H54 (cell line): ENCODE measurements around the gene PPFIA2.
A peak's percentile ranks its signal among the peaks of the same experiment; 100 is the strongest.
"Not testable (repeated sequence)": the region's sequence is repeated elsewhere in the genome, so short reads cannot be mapped to it uniquely, and the experiment has no call there.

Experiments
- DNase-seq: peaks from one replicate; pipeline ENCODE4 v3.0.0; 2011; ENCODE audit warnings: low spot score, mixed read lengths; ENCODE audit not compliant: insufficient read length
- FAIRE-seq: peaks from 3 replicates; lab custom pipeline; 2011; peaks lifted over from hg19 to GRCh38; lab: Jason Lieb, UNC
- POLR2A ChIP-seq: IDR thresholded peaks from 2 replicates; pipeline ENCODE4 v1.6.1; 2011; ENCODE audit warnings: low read depth, mild to moderate bottlenecking, low read length

Gene PPFIA2

GRCh38 chr12:81617915-81618314 is 141.2 kb downstream of the PPFIA2 start:
- no peak for TF ChIP-seq POLR2A
- FAIRE-seq: no peak
- DNase-seq: no peak

DNA sequence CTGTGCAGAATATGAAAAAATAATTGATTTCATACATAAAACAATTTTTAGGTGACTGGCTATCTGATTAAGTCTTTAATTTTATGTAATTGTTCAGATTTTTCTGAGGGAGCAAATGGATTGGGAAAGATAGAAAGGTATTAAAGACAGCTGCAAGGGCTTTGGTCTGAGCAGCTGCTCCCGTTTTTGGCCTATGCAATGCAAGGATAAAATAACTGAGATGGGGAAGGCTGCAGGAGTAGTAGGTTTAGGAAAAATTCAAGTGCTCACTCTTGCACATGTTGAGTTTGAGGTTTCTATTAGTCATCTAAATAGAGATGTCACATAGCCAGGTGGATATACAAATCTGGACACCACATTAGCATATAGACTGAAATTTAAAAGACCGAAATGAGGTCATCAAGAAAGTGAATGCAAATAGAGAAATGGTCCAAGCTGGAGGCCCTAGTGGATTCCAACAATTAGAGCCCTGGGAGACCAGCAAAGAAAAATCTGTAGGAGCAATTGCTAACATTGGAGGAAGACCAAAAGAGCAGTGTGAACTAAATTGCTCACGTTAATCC is 144.0 kb downstream of the PPFIA2 start:
- no peak for FAIRE-seq
- TF ChIP-seq POLR2A: no peak
- DNase-seq: no peak

- TF ChIP-seq POLR2A: no peak
- FAIRE-seq (peak; percentile 53), DNase-seq (no peak)
These were observed 147.9 kb downstream of the PPFIA2 start for GRCh38 chr12:81610955-81611889.

GRCh38 chr12:81597928-81598604 is 161.1 kb downstream of the PPFIA2 start:
- FAIRE-seq: no peak
- no peak for TF ChIP-seq POLR2A
- DNase-seq: no peak

DNA sequence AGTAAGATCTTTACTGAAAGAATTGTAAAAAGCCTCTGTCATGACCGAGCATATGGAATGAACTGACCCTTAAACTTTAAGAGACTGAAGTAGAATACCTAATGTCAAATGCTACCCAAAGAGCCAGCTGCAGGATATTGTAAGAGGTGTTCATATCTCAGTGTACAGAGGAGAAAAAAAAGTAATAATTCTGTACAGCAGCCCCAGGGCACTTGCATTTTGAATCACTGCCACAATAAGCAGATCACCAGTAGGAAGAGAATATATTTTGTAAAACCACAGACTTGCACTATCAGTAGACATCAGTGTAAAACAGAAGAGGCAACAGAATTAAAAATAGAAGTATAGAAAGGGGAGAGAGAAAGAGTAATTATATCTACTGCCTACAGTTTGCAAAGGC is 162.6 kb downstream of the PPFIA2 start:
- FAIRE-seq: no peak
- no peak for TF ChIP-seq POLR2A

DNA sequence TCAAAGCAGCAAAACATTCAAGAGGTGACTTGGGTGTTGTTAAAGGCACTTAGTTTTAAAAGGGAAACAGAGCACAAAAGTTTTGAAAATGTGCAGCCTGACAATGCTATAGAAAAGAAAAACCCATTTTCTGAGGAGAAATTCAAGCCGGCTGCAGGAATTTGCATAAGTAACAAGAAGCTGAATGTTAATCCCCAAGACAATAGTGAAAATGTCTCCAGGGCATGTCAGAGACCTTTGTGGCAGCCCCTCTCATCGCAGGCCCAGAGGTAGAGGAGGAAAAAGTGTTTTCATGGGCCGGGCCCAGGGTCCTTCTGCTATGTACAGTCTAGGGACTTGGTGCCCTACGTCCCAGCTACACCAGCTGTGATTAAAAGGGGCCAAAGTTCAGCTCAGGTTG is 167.9 kb downstream of the PPFIA2 start:
- FAIRE-seq: no peak
- TF ChIP-seq POLR2A: no peak

More for the DNA sequence above, 162.6 kb downstream of the PPFIA2 start:
- no peak for DNase-seq

DNA sequence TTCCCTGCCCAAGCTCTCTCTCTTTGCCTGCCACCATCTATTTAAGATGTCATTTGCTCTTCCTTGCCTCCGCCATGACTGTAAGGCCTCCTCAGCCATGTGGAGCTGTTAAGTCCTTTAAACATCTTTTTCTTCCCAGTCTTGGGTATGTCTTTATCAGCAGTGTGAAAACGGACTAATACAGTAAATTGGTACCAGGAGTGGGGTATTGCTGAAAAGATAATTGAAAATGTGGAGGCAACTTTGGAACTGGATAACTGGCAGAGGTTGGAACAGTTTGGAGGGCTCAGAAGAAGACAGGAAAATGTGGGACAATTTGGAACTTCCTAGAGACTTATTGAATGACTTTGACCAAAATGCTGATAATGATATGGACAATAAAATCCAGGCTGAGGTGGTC is 168.4 kb downstream of the PPFIA2 start:
- DNase-seq, FAIRE-seq: not testable (repeated sequence)

More for the DNA sequence above, 167.9 kb downstream of the PPFIA2 start:
- DNase-seq: no peak

DNA sequence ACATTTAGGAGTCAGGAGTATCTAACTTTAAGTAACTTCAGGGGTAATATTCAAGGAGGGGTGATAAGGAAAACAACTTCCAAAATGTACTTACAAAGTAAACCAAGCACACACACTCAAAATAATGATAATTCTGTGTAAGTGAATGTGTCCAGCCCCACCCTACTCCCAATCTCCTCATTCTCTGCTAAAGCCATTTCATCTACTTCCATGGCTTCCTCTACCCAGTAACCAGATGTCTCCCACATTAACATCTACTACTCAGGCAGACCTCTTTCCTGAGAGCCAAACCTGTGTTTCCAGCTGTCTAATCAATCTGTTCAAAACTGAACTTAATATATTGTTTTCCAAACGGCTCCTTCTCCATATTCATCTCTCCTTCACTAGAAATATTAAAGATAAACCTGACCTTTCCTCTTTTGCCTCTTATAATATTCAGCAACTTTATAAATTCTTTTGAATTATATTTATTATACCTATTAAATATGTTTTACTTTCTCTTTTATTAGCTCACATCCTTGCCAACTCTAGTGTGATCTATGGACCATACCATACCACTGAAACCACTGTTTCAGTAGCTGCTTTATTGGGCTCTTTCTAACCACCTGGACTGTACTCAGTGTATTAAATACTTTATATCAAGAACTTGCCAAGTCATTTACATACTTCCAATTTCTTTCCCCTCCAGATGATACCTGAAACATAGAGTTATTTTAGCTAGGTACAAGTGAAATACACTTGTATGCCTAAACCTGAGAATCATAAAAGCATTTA is 170.7 kb downstream of the PPFIA2 start:
- TF ChIP-seq POLR2A: no peak
- DNase-seq (no peak), FAIRE-seq (no peak)

DNA sequence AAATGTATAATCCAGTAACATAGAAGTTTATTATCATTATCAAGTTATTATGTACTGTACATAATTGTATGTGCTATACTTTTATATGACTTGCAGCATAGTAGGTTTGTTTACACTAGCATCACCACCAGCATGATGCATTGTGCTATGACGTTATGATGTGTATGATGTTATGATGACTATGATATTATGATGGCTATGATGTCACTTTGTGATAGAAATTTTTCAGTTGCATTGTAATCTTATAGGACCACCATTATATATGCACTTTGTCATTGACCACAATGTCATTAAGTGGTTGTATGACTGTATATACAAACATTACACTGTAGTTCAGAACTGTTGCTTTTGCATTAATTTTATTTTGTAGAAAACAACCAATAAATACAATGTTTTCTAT is 173.4 kb downstream of the PPFIA2 start:
- FAIRE-seq (no peak), DNase-seq (no peak)
- no peak for TF ChIP-seq POLR2A

DNA sequence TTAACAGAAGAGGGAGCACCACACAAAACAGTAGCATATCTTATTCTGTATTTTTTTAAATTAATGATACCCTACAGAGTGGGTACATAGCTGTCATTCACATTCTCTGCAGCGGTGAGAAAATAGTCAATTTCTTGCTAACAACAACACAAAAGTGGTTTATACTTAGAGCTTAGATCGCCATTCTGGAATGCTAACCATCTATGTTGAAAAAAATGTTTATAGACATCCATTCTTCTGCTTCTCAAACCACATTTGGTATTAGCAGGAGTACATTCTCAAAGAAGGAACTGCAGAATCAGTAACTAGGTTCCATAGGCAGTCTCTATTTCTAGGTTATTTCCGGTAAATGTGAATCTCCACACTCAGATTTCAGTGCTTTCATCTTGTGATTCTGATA is 185.9 kb downstream of the PPFIA2 start:
- no peak for TF ChIP-seq POLR2A
- FAIRE-seq (no peak), DNase-seq (no peak)

- DNase-seq (no peak), FAIRE-seq (no peak)
- TF ChIP-seq POLR2A: no peak
These were observed 186.7 kb downstream of the PPFIA2 start for GRCh38 chr12:81572411-81572810.

GRCh38 chr12:81570234-81570633 is 188.9 kb downstream of the PPFIA2 start:
- no peak for TF ChIP-seq POLR2A
- DNase-seq (no peak), FAIRE-seq (no peak)

- no peak for TF ChIP-seq POLR2A
- no peak for FAIRE-seq
- no peak for DNase-seq
These were observed 194.9 kb downstream of the PPFIA2 start for GRCh38 chr12:81564237-81564636.
